Osteoblast (primary cell): ENCODE results near the gene GARIN5B. TPM values are rescaled to one million over a fixed set of nuclear protein-coding genes. Genes with fewer than 3 reads are reported as not detected.

Source experiments
- DNase-seq: peaks from one replicate; pipeline ENCODE4 v3.0.0; 2011; ENCODE audit warnings: low spot score, mixed read lengths; ENCODE audit not compliant: insufficient read length; ENCODE audit errors: missing footprints
- H2AFZ ChIP-seq: 2 replicates; pipeline ENCODE4 v1.6.0; 2011; ENCODE audit warnings: mild to moderate bottlenecking, low read length
- H3K27ac ChIP-seq: 2 replicates; pipeline ENCODE4 v1.5.1; 2011; ENCODE audit warnings: mild to moderate bottlenecking, low read depth, low read length, moderate library complexity
- H3K27me3 ChIP-seq: 2 replicates; pipeline ENCODE4 v1.6.0; 2012; ENCODE audit warnings: mild to moderate bottlenecking, control low read depth, inconsistent platforms, low read length, moderate library complexity; ENCODE audit not compliant: insufficient read depth
- H3K36me3 ChIP-seq: 2 replicates; pipeline ENCODE4 v1.5.1; 2011; ENCODE audit warnings: mild to moderate bottlenecking, low read length, control low read depth, moderate library complexity; ENCODE audit not compliant: insufficient read depth
- H3K4me1 ChIP-seq: 2 replicates; pipeline ENCODE4 v1.5.1; 2011; ENCODE audit warnings: mild to moderate bottlenecking, low read length, control low read depth, moderate library complexity; ENCODE audit not compliant: insufficient read depth
- H3K4me2 ChIP-seq: 2 replicates; pipeline ENCODE4 v1.6.0; 2011; ENCODE audit warnings: mild to moderate bottlenecking, low read length; ENCODE audit not compliant: insufficient read depth
- H3K4me3 ChIP-seq: fragments of 200-600 bp; sonication (generic); 3 replicates; pipeline ENCODE4 v1.5.1; 2012; ENCODE audit warnings: mild to moderate bottlenecking, low read length, inconsistent platforms; ENCODE audit not compliant: insufficient read depth
- H3K79me2 ChIP-seq: 2 replicates; pipeline ENCODE4 v1.6.0; 2012; ENCODE audit warnings: mild to moderate bottlenecking, low read length, control low read depth, inconsistent platforms; ENCODE audit not compliant: insufficient read depth
- H3K9me3 ChIP-seq: 2 replicates; pipeline ENCODE4 v1.5.1; 2011; ENCODE audit warnings: low read depth, low read length, control low read depth
- H4K20me1 ChIP-seq: 2 replicates; pipeline ENCODE4 v1.6.0; 2012; ENCODE audit warnings: mild to moderate bottlenecking, low read length, control low read depth; ENCODE audit not compliant: insufficient read depth
- CTCF ChIP-seq: IDR thresholded peaks from 2 replicates; pipeline ENCODE4 v1.5.1; 2011; ENCODE audit warnings: mild to moderate bottlenecking, low read depth, low read length, moderate library complexity; ENCODE audit errors: extremely low read depth
- total RNA-seq: library from RNA; depleted of rRNA; stranded (reverse); fragments of >200 nt; gene quantifications from 2 replicates; pipeline ENCODE4 v1.2.3, GENCODE V29; 2012

The GARIN5B gene
- total RNA-seq, 1 donor, result not detected

GRCh38 chr19:55355213-55355821, 7.7 kb downstream of the GARIN5B start:
- Histone ChIP-seq H3K36me3 (no peaks in the 10 kb centered on the region), H3K79me2 (no peaks in the 10 kb centered on the region), H3K4me3 (no peak overlapping the region), H2AFZ (no peak overlapping the region), H3K9me3 (no peaks in the 10 kb centered on the region), H3K27me3 (peaks cover 47% of the 10 kb centered on the region), H3K4me1 (peaks cover 6% of the 10 kb centered on the region), H3K4me2 (no peak overlapping the region), H4K20me1 (no peaks in the 10 kb centered on the region), H3K27ac (no peak overlapping the region)
- TF ChIP-seq CTCF, result no peak
- DNase-seq, result no peak

GRCh38 chr19:55354698-55355212, 8.3 kb downstream of the GARIN5B start, which contains the start of gene COX6B2:
COX6B2 (minus strand) TSS chr19:55354719; CDS start chr19:55354521, 198 bp downstream.
- H3K79me2 ChIP-seq, result no peaks in the 10 kb centered on the region
- H3K36me3 ChIP-seq, result no peaks in the 10 kb centered on the region
- peaks cover 6% of the 10 kb centered on the region for H3K4me1 ChIP-seq
- no peak within 1 kb of the TSS for H3K27ac ChIP-seq
- peak within 1 kb of the TSS; percentile 64 for H3K4me3 ChIP-seq
- H4K20me1 ChIP-seq, result no peaks in the 10 kb centered on the region
- peak within 1 kb of the TSS; percentile 15 for H2AFZ ChIP-seq
- peaks cover 47% of the 10 kb centered on the region for H3K27me3 ChIP-seq
- no peak for TF ChIP-seq CTCF
- no peaks in the 10 kb centered on the region for H3K9me3 ChIP-seq
- peak within 1 kb of the TSS; percentile 77 for H3K4me2 ChIP-seq
- DNase-seq, result no peak

- peak overlapping the region; percentile 64 for H3K4me3 ChIP-seq
- no peaks in the 10 kb centered on the region for H4K20me1 ChIP-seq
- H3K9me3 ChIP-seq, result no peaks in the 10 kb centered on the region
- no peak overlapping the region for H3K27ac ChIP-seq
- peak overlapping the region; percentile 77 for H3K4me2 ChIP-seq
- no peak for TF ChIP-seq CTCF
- peaks cover 6% of the 10 kb centered on the region for H3K4me1 ChIP-seq
- no peaks in the 10 kb centered on the region for H3K36me3 ChIP-seq
- H3K79me2 ChIP-seq, result no peaks in the 10 kb centered on the region
- DNase-seq, result peak; percentile 98
- H3K27me3 ChIP-seq, result peaks cover 47% of the 10 kb centered on the region
- H2AFZ ChIP-seq, result peak overlapping the region; percentile 15
These were observed 9.0 kb downstream of the GARIN5B start for GRCh38 chr19:55353803-55354697.

GRCh38 chr19:55353356-55353802, 9.7 kb downstream of the GARIN5B start:
- Histone ChIP-seq H3K9me3 (no peaks in the 10 kb centered on the region), H3K27me3 (peaks cover 47% of the 10 kb centered on the region), H3K4me1 (peaks cover 6% of the 10 kb centered on the region), H3K79me2 (no peaks in the 10 kb centered on the region), H3K4me2 (peak overlapping the region; percentile 77), H3K4me3 (peak overlapping the region; percentile 64), H3K36me3 (no peaks in the 10 kb centered on the region), H4K20me1 (no peaks in the 10 kb centered on the region), H2AFZ (peak overlapping the region; percentile 15), H3K27ac (no peak overlapping the region)
- no peak for TF ChIP-seq CTCF
- DNase-seq, result peak; percentile 91
